D721Med (cell line): ENCODE results near the gene SPTBN2.

ENCODE experiments used
- DNase-seq: peaks from one replicate; pipeline ENCODE4 v3.0.0; 2011; ENCODE audit warnings: low spot score; ENCODE audit not compliant: insufficient read length
- FAIRE-seq: peaks from 2 replicates; lab custom pipeline; 2011; peaks lifted over from hg19 to GRCh38; lab: Jason Lieb, UNC
- CTCF ChIP-seq: IDR thresholded peaks from 2 replicates; pipeline ENCODE4 v1.5.1; 2012; ENCODE audit warnings: mild to moderate bottlenecking, control low read depth; ENCODE audit not compliant: insufficient read depth; ENCODE audit errors: missing control alignments

SPTBN2 gene

GRCh38 chr11:66701432-66702240, 27.4 kb downstream of the SPTBN2 start:
- FAIRE-seq, result no peak
- no peak for DNase-seq
- no peak for TF ChIP-seq CTCF

GRCh38 chr11:66700742-66701141, 28.3 kb downstream of the SPTBN2 start:
- DNase-seq, result no peak
- TF ChIP-seq CTCF, result no peak
- FAIRE-seq, result no peak

GRCh38 chr11:66700337-66700736, 28.7 kb downstream of the SPTBN2 start:
- no peak for TF ChIP-seq CTCF
- FAIRE-seq, result no peak

GRCh38 chr11:66698491-66698890, 30.5 kb downstream of the SPTBN2 start:
- DNase-seq (no peak), FAIRE-seq (no peak)
- TF ChIP-seq CTCF, result no peak

More at GRCh38 chr11:66700337-66700736, 28.7 kb downstream of the SPTBN2 start:
- no peak for DNase-seq

- FAIRE-seq (no peak), DNase-seq (no peak)
- TF ChIP-seq CTCF, result no peak
Observed at GRCh38 chr11:66697988-66698387, 31.0 kb downstream of the SPTBN2 start.

- no peak for FAIRE-seq
- TF ChIP-seq CTCF, result no peak
- DNase-seq, result no peak
Observed at GRCh38 chr11:66696146-66696545, 32.9 kb downstream of the SPTBN2 start.

- DNase-seq (peak; percentile 80), FAIRE-seq (no peak)
- peak; percentile 94 for TF ChIP-seq CTCF
Observed at GRCh38 chr11:66694732-66695207, 34.2 kb downstream of the SPTBN2 start.
